Stimulated activated CD4-positive, alpha-beta T cell treated with anti-CD3 and anti-CD28 coated beads, TNF-alpha, amount 100 ng/mL, for 4 hours (primary cell): ENCODE measurements around the gene KIF26A.
A peak's percentile ranks its signal among the peaks of the same experiment; 100 is the strongest.

Source experiments
- DNase-seq, 3 experiments: peaks; one replicate each; pipeline ENCODE4 v3.0.0-alpha.2; 2020; ENCODE audit warnings: low read depth in 3 of 3

The KIF26A gene

DNA sequence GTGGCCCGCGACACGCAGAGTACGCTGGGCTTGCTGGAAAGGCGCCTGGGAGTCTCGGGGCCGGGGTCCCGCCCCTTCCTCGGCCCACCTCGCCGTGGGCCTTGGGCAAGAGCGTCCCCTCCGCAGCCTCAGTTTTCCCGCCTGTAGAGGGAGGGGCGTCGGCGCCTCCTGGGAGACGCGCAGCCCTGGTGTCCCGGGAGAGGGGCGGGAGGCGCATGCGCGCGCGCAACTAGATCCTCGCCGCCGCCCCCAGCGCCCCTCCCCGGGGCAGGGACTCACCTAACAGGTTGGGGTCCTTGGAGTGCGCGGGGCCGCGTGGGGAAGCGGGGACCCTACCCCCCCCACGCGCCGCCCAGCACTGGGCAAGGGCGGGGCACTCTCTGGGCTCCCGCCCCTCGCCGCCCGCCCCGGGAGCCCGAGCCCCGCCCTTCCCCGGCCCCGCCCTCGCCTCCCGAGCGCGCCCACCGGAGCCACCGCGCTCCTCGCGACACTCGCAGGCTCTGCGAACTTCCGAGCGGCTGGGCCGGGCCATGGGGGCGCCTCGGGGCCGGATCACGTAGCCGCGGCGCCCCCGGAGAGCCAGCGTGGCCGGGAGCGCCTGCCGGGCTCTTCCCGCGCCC lies at the start of gene KIF26A:
TSS of gene KIF26A (plus strand) at position 490 of the 620 bp plus-strand sequence. CDS start 136 bp downstream, outside the sequence.
- no peak for DNase-seq

DNA sequence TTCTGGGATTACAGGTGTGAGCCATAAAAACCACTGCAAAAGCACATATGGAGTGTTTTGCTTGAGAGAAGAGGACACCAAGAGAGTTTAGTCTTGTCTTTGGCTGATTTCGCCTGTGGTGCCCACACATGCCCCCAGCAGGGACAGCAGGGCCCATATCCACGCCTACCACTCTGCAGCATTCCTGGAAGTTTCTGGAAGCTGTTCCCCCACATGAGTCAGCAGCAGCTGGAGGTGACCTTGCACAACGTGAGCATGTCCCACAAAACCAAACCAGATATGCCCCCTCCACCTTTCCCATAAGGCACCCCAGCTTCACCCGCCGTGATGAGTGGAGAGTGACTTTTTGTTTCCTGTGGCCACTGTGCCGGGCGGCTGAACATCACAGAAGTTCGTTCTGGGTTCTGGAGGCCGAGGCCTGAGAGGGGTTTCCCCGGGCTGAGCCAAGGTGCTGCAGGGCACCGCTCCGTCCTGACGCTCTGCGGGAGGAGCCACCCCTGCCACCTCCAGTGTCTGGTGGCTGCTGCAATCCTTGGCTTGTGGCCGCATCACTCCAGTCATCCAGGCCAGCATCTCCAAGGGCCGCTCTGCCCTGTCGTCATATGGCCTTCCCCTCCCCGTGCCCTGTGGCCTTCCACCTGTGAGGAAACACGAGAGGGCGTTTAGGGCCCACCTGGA lies 48.2 kb upstream of the KIF26A start:
- no peak for DNase-seq

DNA sequence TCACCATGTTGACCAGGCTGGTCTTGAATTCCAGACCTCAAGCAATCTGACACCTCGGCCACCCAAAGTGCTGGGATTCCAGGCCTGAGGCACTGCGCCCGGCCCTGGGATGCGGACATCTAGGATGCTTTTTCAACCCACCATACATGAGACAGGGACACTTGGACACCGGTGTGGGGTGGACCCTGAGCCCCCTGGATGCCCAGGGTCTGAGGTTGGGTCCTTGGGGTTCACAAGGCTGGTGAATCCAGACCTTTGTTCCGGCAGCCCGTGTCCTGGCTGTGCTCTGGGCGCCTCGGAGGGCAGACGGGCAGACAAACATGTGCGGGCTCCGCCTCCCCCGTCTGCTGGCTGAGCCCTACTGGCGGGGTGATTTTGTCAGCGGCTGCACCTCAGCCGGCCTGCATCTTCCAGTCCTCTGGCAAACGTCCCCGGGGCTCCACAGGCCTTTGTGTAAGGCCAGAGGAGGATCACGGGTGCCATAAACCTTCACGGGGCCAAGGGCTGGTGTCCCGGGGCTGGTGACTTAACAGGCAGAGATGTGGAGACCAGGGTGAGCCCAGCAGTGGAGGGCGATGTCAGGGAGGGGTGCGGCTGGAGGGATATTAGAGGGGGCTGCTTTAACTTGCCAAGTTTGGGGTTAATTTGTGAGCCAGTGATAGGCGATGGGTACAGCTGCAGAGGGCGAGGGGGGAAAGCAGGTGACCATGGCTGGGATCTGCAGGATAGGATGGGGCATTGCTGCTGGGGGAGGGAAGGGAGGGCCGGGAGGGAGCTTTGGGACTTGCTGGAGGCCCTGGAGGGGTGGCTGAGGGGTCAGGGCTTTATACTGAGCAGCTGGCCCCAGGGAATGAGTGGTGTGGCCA lies 47.1 kb upstream of the KIF26A start:
- DNase-seq, result no peak

DNA sequence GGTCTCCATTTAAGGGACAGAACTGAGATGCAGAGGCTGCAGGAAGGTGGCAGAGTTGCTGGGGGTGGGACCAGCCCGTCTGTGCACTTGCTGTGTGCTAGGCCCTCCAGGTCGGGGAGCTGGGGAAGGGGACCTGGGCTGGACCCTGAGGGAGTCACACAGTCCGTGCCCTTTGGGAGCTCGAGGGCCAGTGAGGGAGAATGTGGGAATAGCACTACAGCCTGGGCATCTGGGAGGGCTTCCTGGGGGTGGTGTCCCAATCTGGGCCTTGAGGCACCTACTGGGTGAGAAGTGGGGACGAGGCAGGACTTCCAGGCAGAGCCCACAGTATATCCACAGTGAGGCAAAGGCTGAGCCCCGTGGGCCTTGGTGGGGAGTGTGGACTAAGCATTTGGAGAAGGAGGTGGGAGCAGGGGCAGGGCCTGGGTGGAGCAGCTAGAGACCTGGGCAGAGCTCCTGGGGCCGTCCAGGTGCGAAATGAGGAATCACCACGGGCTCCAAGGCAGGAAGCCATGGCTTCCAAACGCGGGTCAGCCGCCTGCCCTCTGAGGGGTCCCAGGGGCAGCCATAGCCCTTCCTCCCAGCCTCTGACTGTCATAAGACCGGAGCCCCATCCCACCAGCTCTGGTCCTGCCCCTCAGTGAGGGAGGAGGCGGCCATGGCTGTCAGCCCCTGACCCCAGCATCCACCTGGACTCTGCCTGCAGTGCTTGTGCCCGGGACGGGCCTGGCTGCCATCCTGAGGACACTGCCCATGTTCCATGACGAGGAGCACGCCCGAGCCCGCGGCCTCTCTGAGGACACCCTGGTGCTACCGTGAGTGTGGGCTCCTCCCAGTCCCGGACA lies 46.2 kb upstream of the KIF26A start:
- DNase-seq, result no peak

DNA sequence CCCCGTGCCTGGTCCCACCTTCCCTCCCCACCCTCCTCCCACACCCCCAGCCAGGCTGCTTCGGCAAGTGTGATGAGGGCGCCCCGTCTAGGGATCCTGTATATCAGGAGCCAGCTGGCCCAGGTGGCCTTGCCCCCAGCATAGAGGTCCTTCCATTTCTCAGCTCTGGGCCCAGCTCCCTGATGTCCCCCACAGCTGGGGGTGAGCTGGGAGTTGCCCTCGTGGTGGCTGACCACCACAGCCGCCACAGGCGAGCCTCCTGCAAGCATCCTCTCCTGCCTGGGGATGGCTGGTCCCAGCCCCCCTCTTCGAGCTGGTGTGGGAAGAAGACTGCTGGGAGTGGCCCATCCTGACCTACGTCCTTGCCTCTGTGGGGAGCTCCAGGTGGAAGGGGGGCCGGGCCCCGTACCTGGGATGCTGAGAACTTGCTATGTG lies 45.4 kb upstream of the KIF26A start:
- DNase-seq, result no peak

DNA sequence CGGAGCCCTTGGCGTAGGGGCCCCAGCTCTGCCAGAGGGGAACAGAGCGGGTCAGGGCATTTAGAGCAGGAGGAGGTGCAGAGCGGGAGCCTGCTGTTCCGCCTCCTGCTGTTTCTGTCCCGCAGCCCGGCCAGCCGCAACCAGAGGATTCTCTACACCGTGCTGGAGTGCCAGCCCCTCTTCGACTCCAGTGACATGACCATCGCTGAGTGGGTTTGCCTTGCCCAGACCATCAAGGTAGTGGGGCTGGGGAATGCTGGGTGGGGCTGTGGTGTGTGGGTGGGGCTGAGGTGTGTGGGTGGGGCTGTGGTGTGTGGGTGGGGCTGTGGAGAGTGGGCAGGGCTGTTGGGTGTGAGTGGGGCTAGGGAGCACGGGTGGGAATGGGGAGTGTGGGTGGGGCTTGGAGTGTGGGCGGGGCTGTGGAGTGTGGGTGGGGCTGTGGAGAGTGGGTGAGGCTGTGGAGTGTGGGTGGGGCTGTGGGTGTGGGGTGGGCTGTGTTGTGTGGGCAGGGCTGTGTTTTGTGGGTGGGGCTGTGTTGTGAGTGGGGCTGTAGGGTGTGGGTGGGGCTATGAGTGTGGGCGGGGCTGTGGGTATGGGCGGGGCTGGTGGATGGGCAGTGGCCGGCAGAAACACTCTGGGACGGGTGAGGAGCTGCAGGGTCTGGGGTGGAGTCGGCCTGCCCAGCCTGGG lies 44.9 kb upstream of the KIF26A start:
- no peak for DNase-seq

DNA sequence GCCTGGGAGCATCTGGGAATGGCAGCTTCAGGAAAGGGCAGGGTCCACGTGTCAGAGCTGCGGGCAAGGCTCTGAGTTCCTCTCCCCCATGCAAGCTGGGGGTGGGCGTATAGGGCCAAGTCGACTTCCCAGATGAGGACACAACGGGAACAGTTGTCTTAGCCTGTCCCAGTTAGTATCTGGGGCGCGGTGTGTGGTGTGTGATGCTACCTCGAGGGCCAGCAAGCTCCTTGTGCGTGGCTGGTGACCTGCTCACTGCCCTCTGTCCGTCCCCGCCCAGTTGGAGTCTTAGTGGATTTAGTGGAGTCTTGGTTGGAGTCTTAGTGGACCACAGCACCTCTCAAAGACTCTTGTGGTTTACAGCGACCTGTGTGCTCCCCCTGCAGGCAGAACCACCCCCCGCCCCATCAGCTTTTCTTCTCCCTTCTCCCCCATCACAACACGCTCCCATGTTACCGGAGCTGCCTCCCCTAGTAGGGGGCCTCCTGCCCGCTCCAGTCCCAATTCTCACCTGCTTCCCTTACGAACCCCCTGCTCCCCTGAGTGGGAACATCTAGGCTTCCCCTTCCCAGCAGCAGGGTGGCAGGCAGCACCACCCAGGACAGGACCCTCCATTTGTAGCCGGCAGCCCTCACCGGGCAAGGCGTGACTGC lies 44.2 kb upstream of the KIF26A start:
- DNase-seq, result no peak

DNA sequence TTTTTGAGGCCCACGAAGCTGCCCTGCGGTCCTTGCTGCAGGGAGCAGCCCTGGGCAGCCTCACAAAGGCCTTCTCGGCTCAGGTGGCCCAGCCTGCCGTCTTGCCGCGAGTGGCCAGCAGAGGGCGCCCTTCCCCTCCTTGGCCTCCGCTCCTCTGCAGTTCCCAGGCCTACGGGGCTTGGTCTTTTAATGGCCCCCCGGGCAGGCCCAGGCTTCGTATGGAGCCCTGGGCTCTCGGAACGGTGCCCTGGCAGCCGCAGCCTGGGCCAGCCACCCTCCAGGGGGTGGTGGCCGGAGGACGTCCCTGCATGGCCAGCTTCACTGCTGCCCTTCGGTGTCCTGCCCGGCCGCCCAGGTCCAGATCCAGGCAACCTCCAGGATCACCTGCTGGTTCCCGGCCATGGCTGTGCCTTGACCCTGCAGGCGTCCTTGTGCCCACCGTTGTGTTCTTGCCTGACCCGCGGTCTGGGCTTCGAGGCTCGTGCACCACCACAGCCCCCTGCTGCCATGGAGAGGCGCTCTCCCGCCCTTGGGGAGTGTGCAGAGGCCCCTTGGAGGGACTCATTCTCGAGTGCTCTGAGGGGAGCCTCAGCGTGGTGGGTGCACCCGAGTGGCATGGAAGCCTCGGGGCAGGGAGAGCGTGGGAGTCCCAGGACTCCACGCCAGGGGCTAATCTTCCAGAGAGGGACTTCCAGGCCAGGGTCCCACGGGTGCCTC lies 43.5 kb upstream of the KIF26A start:
- DNase-seq, result peak; percentile 46 to 69 (median 51)

DNA sequence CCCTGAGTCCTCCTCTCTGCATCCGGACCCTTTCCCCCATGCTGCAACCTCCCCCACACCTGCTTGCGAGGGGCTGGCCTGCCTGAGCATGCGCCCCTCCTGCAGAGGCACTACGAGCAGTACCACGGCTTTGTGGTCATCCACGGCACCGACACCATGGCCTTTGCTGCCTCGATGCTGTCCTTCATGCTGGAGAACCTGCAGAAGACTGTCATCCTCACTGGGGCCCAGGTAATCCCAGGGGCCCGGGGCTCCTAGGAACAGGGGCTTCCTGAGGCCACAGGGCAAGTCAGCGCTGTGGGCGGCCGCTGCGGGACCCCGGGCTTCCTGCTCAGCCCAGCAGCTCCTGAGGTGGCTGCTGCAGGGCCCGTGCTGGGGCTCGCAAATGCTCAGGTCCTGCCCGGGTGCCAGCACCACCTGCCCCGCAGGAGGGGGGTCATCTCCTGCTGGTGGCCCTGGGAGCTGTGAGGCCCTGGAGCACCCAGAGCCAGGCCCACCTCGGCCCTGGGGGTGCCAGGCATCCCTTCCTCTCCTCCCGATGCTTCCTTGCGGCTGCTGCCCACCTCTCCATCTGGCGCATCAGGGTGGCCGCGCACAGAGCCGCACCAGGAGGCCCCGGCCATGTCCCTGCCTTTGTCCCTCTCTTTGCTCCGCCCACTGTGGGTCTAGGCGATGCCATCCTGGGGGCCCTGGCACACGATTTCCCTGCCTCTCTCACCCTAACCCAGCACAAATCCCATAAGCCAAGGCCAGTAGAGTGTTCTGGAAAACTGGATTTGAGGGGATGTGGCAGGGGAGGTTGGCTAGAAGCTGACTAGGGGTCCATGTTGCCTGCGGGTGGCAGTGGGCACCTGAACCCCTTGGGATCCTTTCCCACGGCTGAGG lies 42.7 kb upstream of the KIF26A start:
- no peak for DNase-seq

DNA sequence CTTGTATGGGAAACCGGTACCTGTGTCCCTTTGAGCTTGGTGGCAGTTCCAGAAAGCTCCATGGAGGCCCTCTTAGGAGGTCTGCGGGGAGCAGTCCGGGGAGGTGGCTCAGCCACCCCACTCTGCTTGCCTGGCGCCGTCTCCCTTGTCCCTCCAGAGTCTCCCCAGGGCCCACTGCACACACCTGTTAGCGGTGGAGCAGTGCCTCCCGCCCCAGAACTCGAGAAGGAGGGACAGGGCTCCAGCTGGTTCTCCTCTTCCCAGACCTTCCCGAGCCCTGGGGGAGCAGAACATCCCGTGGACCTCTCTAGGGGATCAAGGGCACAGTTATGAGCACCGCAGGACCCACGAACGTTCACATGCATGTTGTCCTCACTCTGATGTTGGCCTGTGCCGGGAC lies 42.1 kb upstream of the KIF26A start:
- no peak for DNase-seq

DNA sequence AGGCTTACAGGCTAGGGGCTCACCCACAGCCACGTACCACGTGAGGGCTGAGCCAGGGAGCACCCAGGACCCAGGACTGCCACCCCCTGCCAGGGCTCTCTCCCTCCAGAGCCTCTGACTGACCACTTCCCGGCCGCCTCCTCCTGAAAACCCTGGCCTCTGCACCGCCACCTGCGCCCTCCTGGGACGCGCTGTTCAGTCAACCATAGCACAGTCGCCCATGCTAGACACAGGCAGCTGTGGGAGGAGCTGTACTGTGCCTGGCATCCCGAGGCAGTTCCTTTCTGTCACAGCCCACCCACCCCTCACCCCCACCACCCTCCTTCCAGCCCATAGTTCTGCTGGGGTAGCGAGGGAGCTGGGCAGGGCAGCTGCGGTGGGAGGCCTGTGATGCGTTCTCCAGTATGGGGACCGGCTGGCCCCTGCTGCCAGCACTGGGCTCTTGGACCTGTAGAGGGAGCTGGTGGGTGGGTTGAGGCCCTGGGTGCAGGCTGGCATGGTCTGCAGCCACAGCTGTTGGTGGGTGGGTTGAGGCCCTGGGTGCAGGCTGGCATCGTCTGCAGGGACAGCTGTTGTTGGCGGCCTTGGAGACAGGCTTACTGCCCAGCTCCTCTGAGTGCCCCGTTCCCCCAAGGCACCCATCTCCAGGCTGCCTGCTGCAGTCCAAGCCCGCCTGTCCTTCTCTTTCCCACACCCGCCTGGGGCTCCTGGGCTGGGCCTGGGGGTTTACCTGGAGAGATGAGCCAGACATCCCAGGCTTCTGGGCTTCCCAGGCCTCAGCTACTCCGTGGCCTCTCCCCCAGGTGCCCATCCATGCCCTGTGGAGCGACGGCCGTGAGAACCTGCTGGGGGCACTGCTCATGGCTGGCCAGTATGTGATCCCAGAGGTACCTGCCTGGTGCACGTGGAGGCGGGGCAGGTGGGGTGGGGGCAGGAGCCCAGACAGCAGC lies 41.4 kb upstream of the KIF26A start:
- DNase-seq, result no peak

DNA sequence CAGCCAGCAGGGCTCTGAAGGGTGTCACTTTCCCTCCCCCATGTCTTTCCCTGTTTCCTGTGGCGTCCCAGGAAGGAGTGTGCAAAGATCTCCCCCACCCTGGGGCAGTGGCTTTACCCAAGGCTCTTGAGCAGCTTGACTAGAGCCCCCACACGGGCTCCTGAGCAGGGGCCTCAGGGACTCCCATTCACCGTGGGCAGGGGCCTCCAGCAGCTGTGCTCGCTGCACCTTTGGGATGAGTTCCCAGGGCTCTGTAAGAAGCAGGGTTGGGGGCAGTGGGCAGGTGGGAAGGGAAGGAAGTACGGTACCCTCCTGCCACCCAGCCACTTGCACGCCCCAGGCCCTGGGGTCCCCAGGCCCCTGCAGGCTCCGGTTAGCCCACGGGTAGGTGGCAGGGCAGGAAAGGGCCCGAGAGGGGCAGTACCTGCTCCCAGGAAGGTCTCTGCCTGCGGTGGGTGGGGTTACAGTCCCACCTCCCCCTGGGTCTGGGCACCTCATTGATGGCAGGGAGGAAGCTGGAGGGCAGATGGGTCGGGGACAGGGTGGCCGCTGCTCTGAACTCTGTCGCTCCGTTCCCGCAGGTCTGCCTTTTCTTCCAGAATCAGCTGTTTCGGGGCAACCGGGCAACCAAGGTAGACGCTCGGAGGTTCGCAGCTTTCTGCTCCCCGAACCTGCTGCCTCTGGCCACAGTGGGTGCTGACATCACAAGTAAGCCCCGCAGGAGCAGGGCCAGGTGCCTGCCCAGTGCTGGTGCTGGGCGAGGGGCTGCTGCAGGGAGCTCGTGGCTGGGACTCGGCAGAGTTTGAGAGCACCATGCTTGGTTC lies 39.9 kb upstream of the KIF26A start:
- no peak for DNase-seq

DNA sequence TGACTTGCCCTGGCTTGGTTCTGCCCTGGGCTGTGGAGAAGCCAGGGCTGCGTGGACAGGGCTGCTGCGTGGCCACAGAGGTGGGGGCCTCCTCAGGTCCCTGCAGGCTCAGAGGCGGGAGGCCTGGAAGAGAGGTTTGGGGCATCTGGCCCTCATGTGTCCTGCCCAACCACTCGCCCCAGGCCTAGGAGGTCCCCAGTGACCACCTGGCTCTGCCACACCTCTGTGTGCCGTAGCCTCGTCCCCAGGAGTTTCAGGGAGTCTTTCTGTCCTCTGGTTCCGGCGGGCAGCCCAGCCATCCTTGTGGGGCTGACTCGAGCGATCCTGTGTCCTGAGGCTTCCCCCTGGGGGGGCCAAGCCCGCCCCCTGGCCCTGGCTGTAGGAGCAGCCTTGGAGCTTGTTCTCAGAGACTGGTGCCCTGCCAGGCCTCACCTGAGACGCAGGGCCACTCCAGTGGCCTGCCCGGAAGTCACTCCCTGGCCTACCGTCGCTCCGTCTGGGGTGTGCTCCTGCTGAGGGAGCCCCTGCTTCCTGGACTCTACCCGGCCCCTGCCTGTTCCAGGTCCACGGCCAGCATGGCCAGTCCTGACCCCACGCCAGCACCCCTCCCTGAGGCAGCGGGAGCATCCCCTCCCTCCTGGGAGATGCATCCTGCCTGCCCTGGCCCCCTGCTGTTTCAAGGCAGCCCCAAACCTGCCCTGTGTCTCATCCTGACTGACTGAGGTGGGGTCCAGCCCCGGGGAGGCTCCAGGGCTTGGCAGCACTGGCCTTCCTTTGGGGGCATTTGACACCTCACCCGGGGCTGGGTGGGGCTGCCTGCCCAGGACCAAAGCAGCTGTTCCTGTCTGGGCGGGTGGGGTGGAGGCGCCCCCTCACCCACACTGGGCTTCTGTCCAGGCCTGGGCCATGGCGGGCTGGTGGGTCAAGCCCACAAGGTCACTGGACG lies 39.0 kb upstream of the KIF26A start:
- no peak for DNase-seq

DNA sequence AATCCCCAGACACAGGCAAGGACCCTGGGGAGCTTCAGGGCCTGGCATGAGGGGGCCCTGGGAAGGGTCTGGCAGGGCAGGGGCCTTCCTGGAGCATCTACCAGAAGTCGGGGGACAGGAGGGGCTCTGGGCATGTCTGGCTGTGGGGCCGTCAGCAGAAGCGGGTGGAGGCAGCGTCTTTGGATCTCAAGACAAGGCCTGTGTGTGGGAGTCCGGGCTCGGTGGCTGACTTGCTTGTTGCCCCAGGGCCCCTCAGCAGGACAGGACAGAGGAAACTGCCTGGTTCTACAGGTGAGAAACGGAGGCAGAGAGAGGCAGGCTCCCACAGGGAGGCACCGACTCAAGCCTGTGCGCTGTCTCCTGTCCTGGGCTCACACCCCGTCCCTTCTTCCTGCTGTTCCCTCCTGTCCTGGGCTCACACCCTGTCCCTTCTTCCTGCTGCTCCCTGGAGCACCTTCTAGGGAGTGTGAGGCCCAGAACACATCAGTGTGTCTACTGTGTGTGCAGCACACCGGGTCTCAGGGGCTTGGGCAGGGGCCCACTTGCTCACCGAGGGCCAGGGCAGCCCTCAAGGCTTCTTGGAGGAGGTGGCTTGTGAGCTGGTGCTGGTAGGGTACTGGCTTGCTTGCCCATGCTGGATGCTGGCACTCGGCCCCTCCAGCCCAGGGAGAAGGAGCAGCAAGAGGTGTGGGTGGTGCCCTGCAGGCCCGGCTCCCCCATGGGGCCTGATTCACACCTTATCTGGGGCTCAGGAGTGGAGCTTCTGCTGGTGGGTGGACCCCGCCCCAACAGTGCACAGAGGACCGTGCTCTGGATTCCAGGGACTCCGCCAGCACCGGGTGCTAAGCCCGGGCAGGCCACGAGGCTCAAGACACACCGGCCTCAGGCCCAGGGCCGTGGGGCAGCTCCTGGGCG lies 38.0 kb upstream of the KIF26A start:
- DNase-seq, result no peak
